Ramos (cell line): ENCODE data around the gene SLC17A7.

Experiments used
- in situ Hi-C: fragments of 300-500 bp; cut with MboI; formaldehyde crosslinking; loops from one replicate; pipeline ENCODE4 v1.14.3; 2022; ENCODE audit warnings: low sequenced_read_pairs; ENCODE audit not compliant: unreplicated experiment

SLC17A7 gene

DNA sequence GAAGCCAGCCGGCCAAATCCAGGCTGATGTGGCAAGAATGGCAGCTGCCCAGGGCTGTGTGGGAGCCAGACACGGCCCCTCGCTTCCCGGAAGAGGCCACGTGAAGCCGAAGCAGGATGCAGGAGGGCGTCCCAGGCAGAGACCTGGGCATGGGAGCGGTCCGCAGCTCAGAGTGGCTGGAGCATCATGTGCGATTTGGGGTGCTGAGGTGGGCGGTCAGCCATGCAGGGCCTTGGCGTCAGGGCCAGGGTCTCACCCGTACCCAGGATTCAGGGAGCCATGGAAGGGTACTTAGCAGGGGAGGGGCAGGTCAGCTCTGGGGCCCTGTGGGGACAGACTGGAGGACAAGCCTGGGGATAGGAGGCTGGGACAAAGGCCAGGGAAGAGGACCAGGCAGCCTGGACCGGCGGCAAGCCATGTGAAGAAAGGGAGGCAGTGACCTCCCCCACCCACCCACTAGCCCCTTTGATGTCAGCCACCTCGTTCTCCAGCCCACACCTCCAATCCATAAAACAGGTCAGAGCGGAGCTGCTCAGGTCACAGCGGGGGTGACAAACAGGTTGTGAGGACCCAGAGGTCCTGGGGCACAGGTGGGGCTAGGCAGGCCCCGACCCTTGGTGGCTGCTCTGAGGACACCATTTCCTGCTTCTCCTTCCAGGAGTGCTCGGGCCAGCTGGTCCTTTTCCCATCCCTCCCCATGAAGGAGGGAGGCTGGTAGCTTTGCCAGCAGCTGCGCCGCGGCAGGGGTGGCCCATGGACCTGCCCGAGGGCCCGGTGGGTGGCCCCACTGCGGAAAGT, 51.0 kb downstream of the SLC17A7 start:
- in situ Hi-C loops, result loop anchor here (5.0 kb wide), 1 partner anchor 47 kb away; no protein-coding TSS in a partner anchor

DNA sequence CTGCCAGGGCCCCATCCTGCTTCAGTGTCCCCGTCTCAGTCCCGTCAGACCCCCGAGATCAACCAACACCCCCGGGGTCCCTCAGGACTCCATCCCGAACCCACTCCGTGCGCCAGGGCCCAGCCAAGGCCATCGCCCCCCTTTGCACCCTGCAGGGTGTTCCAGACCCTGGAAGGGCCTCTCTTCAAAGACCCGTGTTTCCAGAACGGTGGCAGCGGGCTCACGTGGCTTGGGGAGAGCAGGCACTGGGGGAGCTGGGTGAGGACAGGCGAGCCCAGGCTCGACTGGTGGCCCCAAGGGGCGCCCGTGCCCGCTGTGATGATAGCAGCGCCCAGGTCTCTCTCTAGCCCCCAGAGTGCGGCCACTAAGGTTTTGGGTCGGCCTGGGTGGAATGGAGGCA, 51.9 kb downstream of the SLC17A7 start:
- in situ Hi-C loops, result no loop called here

GRCh38 chr19:49387936-49388372, 53.4 kb downstream of the SLC17A7 start, which contains the start of gene KASH5:
TSS of gene KASH5 (plus strand) at chr19:49388249. CDS start at chr19:49390884, 2,635 bp downstream.
- in situ Hi-C loops, result no loop called here

- in situ Hi-C loops, result no loop called here
These were observed 57.7 kb downstream of the SLC17A7 start for GRCh38 chr19:49383599-49383998.

DNA sequence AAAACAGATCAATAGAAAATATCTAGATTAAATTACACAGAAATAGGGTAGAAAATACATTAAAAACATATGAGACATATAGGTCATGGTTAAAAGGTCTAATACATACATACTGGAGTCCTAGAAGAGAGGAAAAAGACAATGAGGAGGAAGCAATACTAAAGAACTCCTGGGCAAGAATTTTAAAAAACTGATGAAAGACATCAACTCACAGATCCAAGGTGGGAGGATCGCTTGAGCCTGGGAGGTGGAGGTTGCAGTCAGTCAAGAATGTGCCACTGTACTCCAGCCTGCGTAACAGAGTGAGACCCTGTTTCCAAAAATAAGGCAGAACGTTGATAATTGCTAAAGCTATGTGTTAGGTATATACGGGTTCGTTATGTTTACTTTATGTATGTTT, 58.7 kb downstream of the SLC17A7 start:
- in situ Hi-C loops, result no loop called here

DNA sequence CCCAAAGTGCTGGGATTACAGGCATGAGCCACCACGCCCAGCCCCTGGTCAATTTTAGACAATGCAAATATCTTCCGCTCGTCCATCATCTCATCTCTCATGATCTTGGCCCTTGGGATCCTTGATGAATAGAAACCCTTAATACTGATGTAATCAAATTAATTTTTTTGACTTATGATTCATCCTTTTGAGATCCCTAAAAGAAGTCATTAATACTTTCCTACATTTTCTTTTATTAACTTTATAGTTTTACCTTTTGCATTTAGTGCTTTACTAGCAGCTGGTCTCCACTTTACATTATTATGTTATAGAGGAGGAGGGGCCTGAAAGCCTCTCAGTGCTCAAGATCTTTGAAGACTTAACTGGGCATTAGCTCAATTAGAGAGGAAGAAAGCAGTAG, 60.9 kb downstream of the SLC17A7 start:
- in situ Hi-C loops, result no loop called here
